GM23338 (cell line): ENCODE data around the gene INPP5A. TPM values are rescaled to one million over a fixed set of nuclear protein-coding genes. Genes with fewer than 3 reads are reported as not detected.

ENCODE experiments used
- ATAC-seq: fragments of 200-7000 bp; cut with Tn5 transposase; 3 replicates; pipeline ENCODE4 v1.9.1; 2020
- DNase-seq: peaks from one replicate; pipeline ENCODE4 v3.0.0-alpha.2; 2015; ENCODE audit warnings: low spot score
- H2AFZ ChIP-seq: fragments of 200-600 bp; sonication (generic); 2 replicates; pipeline ENCODE4 v1.8.0; 2016; ENCODE audit warnings: antibody characterized with exemption, mild to moderate bottlenecking, moderate library complexity
- H3F3A ChIP-seq: fragments of 200-600 bp; sonication (generic); replicated peaks from 2 replicates; pipeline ENCODE4 v1.8.0; 2017; ENCODE audit warnings: antibody characterized with exemption, mixed run types, low read depth
- H3K27ac ChIP-seq: fragments of 200-600 bp; sonication (generic); 2 replicates; pipeline ENCODE4 v1.6.1; 2016; ENCODE audit warnings: low read depth
- H3K27me3 ChIP-seq: fragments of 200-600 bp; sonication (generic); 2 replicates; pipeline ENCODE4 v1.8.0; 2016; ENCODE audit warnings: mild to moderate bottlenecking, mixed run types, moderate library complexity; ENCODE audit not compliant: insufficient read depth
- H3K36me3 ChIP-seq: fragments of 200-600 bp; sonication (generic); 2 replicates; pipeline ENCODE4 v1.8.0; 2016; ENCODE audit warnings: mild to moderate bottlenecking; ENCODE audit not compliant: insufficient read depth
- H3K4me1 ChIP-seq: fragments of 200-600 bp; sonication (generic); 2 replicates; pipeline ENCODE4 v1.8.0; 2016; ENCODE audit warnings: mild to moderate bottlenecking, moderate library complexity; ENCODE audit not compliant: insufficient read depth
- H3K4me2 ChIP-seq: fragments of 200-600 bp; sonication (generic); 2 replicates; pipeline ENCODE4 v1.7.1; 2017; ENCODE audit warnings: mixed run types
- H3K4me3 ChIP-seq: fragments of 200-600 bp; sonication (generic); 2 replicates; pipeline ENCODE4 v1.6.1; 2016; ENCODE audit warnings: mixed run types
- H3K79me2 ChIP-seq: fragments of 200-600 bp; sonication (generic); replicated peaks from 2 replicates; pipeline ENCODE4 v1.8.0; 2017; ENCODE audit warnings: mild to moderate bottlenecking; ENCODE audit not compliant: insufficient read depth
- H3K9me2 ChIP-seq: fragments of 200-600 bp; sonication (generic); 2 replicates; pipeline ENCODE4 v1.8.0; 2017; ENCODE audit not compliant: insufficient read depth
- H4K20me1 ChIP-seq: fragments of 200-600 bp; sonication (generic); replicated peaks from 2 replicates; pipeline ENCODE4 v1.8.0; 2017; ENCODE audit warnings: mild to moderate bottlenecking; ENCODE audit not compliant: insufficient read depth
- H3K27ac Mint-ChIP-seq: 2 replicates; pipeline ENCODE4 v1.8.0; 2020; ENCODE audit warnings: inconsistent platforms, mild to moderate bottlenecking, moderate library complexity, mixed read lengths
- H3K27me3 Mint-ChIP-seq: 3 replicates; pipeline ENCODE4 v1.8.0; 2022; ENCODE audit warnings: low read depth, mild to moderate bottlenecking, moderate library complexity, mixed read lengths, inconsistent platforms; ENCODE audit not compliant: insufficient read depth, poor library complexity
- H3K36me3 Mint-ChIP-seq: 3 replicates; pipeline ENCODE4 v1.8.0; 2021; ENCODE audit warnings: low read depth, mild to moderate bottlenecking, inconsistent platforms, moderate library complexity, mixed read lengths
- H3K4me1 Mint-ChIP-seq: 3 replicates; pipeline ENCODE4 v1.8.0; 2020; ENCODE audit warnings: mild to moderate bottlenecking, inconsistent platforms, mixed read lengths
- H3K4me3 Mint-ChIP-seq: 3 replicates; pipeline ENCODE4 v1.8.0; 2021; ENCODE audit warnings: moderate library complexity, mild to moderate bottlenecking, inconsistent platforms, mixed read lengths
- H3K9me3 Mint-ChIP-seq: 3 replicates; pipeline ENCODE4 v1.8.0; 2020; ENCODE audit warnings: moderate library complexity, mild to moderate bottlenecking, inconsistent platforms, mixed read lengths
- CREB1 ChIP-seq: fragments of 250-450 bp; sonication (Bioruptor Pico); IDR thresholded peaks from 2 replicates; pipeline ENCODE4 v1.5.0; 2020; ENCODE audit warnings: low read depth, mild to moderate bottlenecking, moderate library complexity
- CTCF ChIP-seq, 2 experiments: fragments of 200-600 bp in 1 of 2; sonication (generic) in 1 of 2; conservative IDR thresholded peaks; 2 replicates each; pipeline versions ENCODE4 v1.5.1 to v1.6.1; 2016 to 2017; ENCODE audit warnings: antibody characterized with exemption in 2 of 2, low read depth in 2 of 2, mild to moderate bottlenecking in 2 of 2, moderate library complexity in 1 of 2
- ETS1 ChIP-seq: IDR thresholded peaks from 2 replicates; pipeline ENCODE4 v1.6.1; 2016; ENCODE audit warnings: antibody characterized with exemption
- JUNB ChIP-seq: IDR thresholded peaks from one replicate; pipeline ENCODE4 v1.6.1; 2016; ENCODE audit warnings: antibody characterized with exemption; ENCODE audit not compliant: unreplicated experiment
- POLR2AphosphoS5 ChIP-seq: IDR thresholded peaks from 2 replicates; pipeline ENCODE4 v1.6.1; 2016; ENCODE audit warnings: antibody characterized with exemption, low read depth
- REST ChIP-seq: IDR thresholded peaks from one replicate; pipeline ENCODE4 v1.6.1; 2018; ENCODE audit warnings: antibody characterized with exemption; ENCODE audit not compliant: unreplicated experiment
- STAT1 ChIP-seq: IDR thresholded peaks from one replicate; pipeline ENCODE4 v1.6.1; 2016; ENCODE audit warnings: antibody characterized with exemption; ENCODE audit not compliant: unreplicated experiment
- ZNF331 ChIP-seq: fragments of 250-450 bp; sonication (Bioruptor Pico); IDR thresholded peaks from 2 replicates; pipeline ENCODE4 v1.5.0; 2020; ENCODE audit warnings: low read depth, mild to moderate bottlenecking, moderate library complexity
- polyA plus RNA-seq: library from polyadenylated mRNA; unstranded; fragments of >200 nt; fragmentation: Nextera tagmentation; extraction: Ambion mirVana; gene quantifications from 2 replicates; pipeline ENCODE4 v1.2.1, GENCODE V29; 2016
- total RNA-seq: library from RNA; depleted of rRNA; stranded (reverse); fragments of >200 nt; shearing (Covaris generic); gene quantifications from 2 replicates; pipeline ENCODE4 v1.2.3, GENCODE V29; 2014

INPP5A gene
- total and polyA plus RNA-seq, 2 experiments from 2014 or later, result 5.9 to 40.6 TPM

- peaks cover 18% of the 10 kb centered on the region for H3K4me1 Mint-ChIP-seq
- no peaks in the 10 kb centered on the region for H3K9me3 Mint-ChIP-seq
- H3K4me2 ChIP-seq, result no peak overlapping the region
- H3K36me3 Mint-ChIP-seq, result no peaks in the 10 kb centered on the region
- H3K4me3 Mint-ChIP-seq, result no peak overlapping the region
- peaks cover 5% of the 10 kb centered on the region; the same call in 1 of the 2 replicates for H3K4me1 ChIP-seq
- H3K27ac ChIP-seq, result no peak overlapping the region
- no peaks in the 10 kb centered on the region for H3K36me3 ChIP-seq
- H3K9me2 ChIP-seq, result no peaks in the 10 kb centered on the region
- TF ChIP-seq CTCF (conservative IDR thresholded peaks at IDR 0.05; ENCODE audit: low read depth in 2 of 2) (no peak), JUNB (no peak), CREB1 (CRISPR knock-in tag) (no peak), POLR2AphosphoS5 (no peak), STAT1 (no peak), ZNF331 (CRISPR knock-in tag) (no peak), REST (no peak)
- no peaks in the 10 kb centered on the region for H3F3A ChIP-seq
- ATAC-seq, result no peak
- no peak for DNase-seq
- H3K27me3 ChIP-seq, result no peaks in the 10 kb centered on the region
- no peak overlapping the region for H3K27ac Mint-ChIP-seq
- no peaks in the 10 kb centered on the region for H3K79me2 ChIP-seq
- H3K27me3 Mint-ChIP-seq, result peaks cover 7% of the 10 kb centered on the region
- H3K4me3 ChIP-seq, result no peak overlapping the region
- H2AFZ ChIP-seq, result no peak overlapping the region
- H4K20me1 ChIP-seq, result no peaks in the 10 kb centered on the region
These were observed 201.1 kb downstream of the INPP5A start for GRCh38 chr10:132738454-132739224.

GRCh38 chr10:132739225-132739613, 201.6 kb downstream of the INPP5A start:
- ATAC-seq, result no peak
- H3K79me2 ChIP-seq, result no peaks in the 10 kb centered on the region
- no peaks in the 10 kb centered on the region for H3K36me3 Mint-ChIP-seq
- TF ChIP-seq POLR2AphosphoS5, result no peak
- TF ChIP-seq STAT1, result no peak
- no peak for TF ChIP-seq CREB1 (CRISPR knock-in tag)
- no peak for TF ChIP-seq ETS1
- no peak for TF ChIP-seq JUNB
- H3K27ac Mint-ChIP-seq, result no peak overlapping the region
- H3K9me3 Mint-ChIP-seq, result no peaks in the 10 kb centered on the region
- H3K4me1 Mint-ChIP-seq, result peaks cover 21% of the 10 kb centered on the region
- no peaks in the 10 kb centered on the region for H3K9me2 ChIP-seq
- no peaks in the 10 kb centered on the region for H3K27me3 ChIP-seq
- no peak overlapping the region for H3K4me3 Mint-ChIP-seq
- H3F3A ChIP-seq, result no peaks in the 10 kb centered on the region
- H4K20me1 ChIP-seq, result no peaks in the 10 kb centered on the region
- H2AFZ ChIP-seq, result no peak overlapping the region
- peaks cover 5% of the 10 kb centered on the region; the same call in 1 of the 2 replicates for H3K4me1 ChIP-seq
- no peak overlapping the region for H3K27ac ChIP-seq
- no peak for DNase-seq
- H3K4me2 ChIP-seq, result no peak overlapping the region
- peaks cover 7% of the 10 kb centered on the region for H3K27me3 Mint-ChIP-seq
- no peaks in the 10 kb centered on the region for H3K36me3 ChIP-seq
- H3K4me3 ChIP-seq, result no peak overlapping the region
